ENCODE data around the gene SPATA32. TPM values are rescaled to one million over a fixed set of nuclear protein-coding genes. Genes with fewer than 3 reads are reported as not detected.
A peak's percentile ranks its signal among the peaks of the same experiment; 100 is the strongest.

The SPATA32 gene
- total RNA-seq, 1 experiment from 2014 or later: 0.15 TPM

DNA sequence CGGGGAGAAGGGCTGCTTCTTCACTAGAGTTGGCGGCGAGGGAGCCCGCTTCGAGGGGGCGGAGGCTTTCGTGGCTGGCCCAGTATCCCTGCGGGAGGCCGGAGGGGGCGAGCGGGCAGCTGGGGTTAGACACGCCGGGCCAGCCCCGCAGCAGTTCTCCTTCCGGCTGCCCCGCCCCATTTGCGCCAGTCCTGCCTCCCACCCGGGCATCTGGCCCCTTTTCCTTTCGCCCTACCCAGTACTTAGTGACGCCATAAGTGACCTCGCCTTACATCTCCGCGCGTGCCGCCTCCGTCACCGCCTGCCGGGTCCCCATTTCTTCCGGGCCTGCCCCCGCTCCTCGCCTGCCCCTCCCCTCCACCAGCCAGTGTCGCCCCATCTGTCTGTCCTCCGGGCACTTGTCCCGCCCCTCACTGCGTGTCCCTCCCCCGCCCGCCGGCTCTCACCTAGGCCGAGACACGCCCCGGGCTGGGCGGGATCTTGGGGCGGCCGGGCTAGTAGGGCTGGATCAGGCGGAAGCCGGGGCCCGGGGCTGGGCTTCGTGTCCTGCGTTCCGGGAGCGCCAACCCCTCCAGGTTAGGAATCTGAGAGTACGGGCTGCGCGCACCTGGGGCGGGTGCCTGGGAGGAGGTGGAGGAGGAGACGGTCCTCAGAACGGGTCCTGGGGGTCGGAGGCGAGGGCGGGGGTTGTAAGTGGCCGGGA lies 14.3 kb downstream of the SPATA32 start:
- H3K4me3 ChIP-seq (replicated peaks in 1 of 2; ENCODE audit: low read depth in 1 of 2, low read length in 2 of 2): peak overlapping the region; percentile 82 to 95
- no peaks in the 10 kb centered on the region for H3K27me3 ChIP-seq (ENCODE audit: insufficient read depth, low read length)
- H3K9me3 ChIP-seq (ENCODE audit: control insufficient read depth in 1 of 2, insufficient read depth in 1 of 2, low read depth in 1 of 2, low read length in 2 of 2): no peaks in the 10 kb centered on the region
- intact Hi-C loops (cut with micrococcal nuclease): loop anchor here (1.0 kb wide), 1 partner anchor 16 kb away; no protein-coding TSS in a partner anchor
- H3K9me2 ChIP-seq (ENCODE audit: insufficient read depth): no peaks in the 10 kb centered on the region
- H3K4me2 ChIP-seq (ENCODE audit: low read length): peak overlapping the region; percentile 99
- POLR2A ChIA-PET: interaction anchor here (1.0 kb wide), 1 partner anchor 177 kb away, joined by 3 read pairs; no protein-coding TSS in a partner anchor
- peak overlapping the region; percentile 94 for H3K27ac ChIP-seq (ENCODE audit: low read depth, low read length)
- peak overlapping the region; percentile 92 for H3K9ac ChIP-seq (ENCODE audit: low read length)
- H2AFZ ChIP-seq (ENCODE audit: low read depth, low read length, poor library complexity, severe bottlenecking): peak overlapping the region; percentile 77
- DNase-seq (ENCODE audit: low read depth, low spot score) (peak; percentile 91), ATAC-seq (peak; percentile 93)
- CTCF ChIA-PET: interaction anchor here (0.9 to 3.2 kb wide), 10 partner anchors 9 to 178 kb away, joined by 3 to 12 read pairs (median 4); partner anchors contain the start of gene ACBD4
- peaks cover 0 to 4% of the 10 kb centered on the region in 2 experiments; a peak in 2 of 4 replicates for H3K36me3 ChIP-seq (ENCODE audit: control insufficient read depth in 1 of 2, insufficient read depth in 2 of 2, low read length in 2 of 2)
- no TSS peak for BruUV-seq (replicated peaks)
- H3K4me1 ChIP-seq (ENCODE audit: control insufficient read depth in 1 of 2, insufficient read depth in 2 of 2, low read length in 2 of 2): peaks cover 11 to 19% of the 10 kb centered on the region in 2 experiments; a peak in 3 of 4 replicates
- no peaks in the 10 kb centered on the region for H4K20me1 ChIP-seq (ENCODE audit: insufficient read depth)
- TF ChIP-seq, protein P1, sequence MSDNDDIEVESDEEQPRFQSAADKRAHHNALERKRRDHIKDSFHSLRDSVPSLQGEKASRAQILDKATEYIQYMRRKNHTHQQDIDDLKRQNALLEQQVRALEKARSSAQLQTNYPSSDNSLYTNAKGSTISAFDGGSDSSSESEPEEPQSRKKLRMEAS (IDR thresholded peaks at IDR 0.05): peak; percentile 81; the same call in 1 of the 2 replicates
- TF ChIP-seq SIN3A (IDR thresholded peaks at IDR 0.05; ENCODE audit: low read depth) (peak; percentile 61), EGR1 (IDR thresholded peaks at IDR 0.05; ENCODE audit: low read depth) (peak; percentile 74), POLR2A (IDR thresholded peaks at IDR 0.05; ENCODE audit: borderline replicate concordance, extremely low read depth, insufficient read depth, insufficient read length) (no peak), EZH2 (IDR thresholded peaks at IDR 0.05) (no peak), YY1 (IDR thresholded peaks at IDR 0.05; ENCODE audit: extremely low read depth, insufficient replicate concordance, low read depth, low read length) (no peak), TCF7L2 (IDR thresholded peaks at IDR 0.05; ENCODE audit: borderline replicate concordance, extremely low read depth, insufficient read depth, insufficient read length) (peak; percentile 69), SRF (IDR thresholded peaks at IDR 0.05; ENCODE audit: low read depth) (no peak), ZFX (IDR thresholded peaks at IDR 0.05) (no peak), EZH2phosphoT487 (IDR thresholded peaks at IDR 0.05; ENCODE audit: borderline replicate concordance) (no peak), POLR2AphosphoS5 (IDR thresholded peaks at IDR 0.05; ENCODE audit: low read depth, low read length) (peak; percentile 75; the same call in 1 of the 2 replicates), ELF1 (IDR thresholded peaks at IDR 0.05; ENCODE audit: borderline replicate concordance, low read depth) (no peak; the same call in 1 of the 2 replicates), FOSL1 (IDR thresholded peaks at IDR 0.05; ENCODE audit: low read depth) (no peak), ZNF274 (IDR thresholded peaks at IDR 0.05; ENCODE audit: low read depth, low read length) (no peak), SP1 (IDR thresholded peaks at IDR 0.05; ENCODE audit: low read depth) (peak; percentile 66), CEBPB (IDR thresholded peaks at IDR 0.05; ENCODE audit: low read depth) (no peak), CBX3 (IDR thresholded peaks at IDR 0.05; ENCODE audit: low read depth) (no peak)
- TF ChIP-seq, protein P2, sequence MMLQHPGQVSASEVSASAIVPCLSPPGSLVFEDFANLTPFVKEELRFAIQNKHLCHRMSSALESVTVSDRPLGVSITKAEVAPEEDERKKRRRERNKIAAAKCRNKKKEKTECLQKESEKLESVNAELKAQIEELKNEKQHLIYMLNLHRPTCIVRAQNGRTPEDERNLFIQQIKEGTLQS (IDR thresholded peaks at IDR 0.05): no peak
- TF ChIP-seq, protein P3, sequence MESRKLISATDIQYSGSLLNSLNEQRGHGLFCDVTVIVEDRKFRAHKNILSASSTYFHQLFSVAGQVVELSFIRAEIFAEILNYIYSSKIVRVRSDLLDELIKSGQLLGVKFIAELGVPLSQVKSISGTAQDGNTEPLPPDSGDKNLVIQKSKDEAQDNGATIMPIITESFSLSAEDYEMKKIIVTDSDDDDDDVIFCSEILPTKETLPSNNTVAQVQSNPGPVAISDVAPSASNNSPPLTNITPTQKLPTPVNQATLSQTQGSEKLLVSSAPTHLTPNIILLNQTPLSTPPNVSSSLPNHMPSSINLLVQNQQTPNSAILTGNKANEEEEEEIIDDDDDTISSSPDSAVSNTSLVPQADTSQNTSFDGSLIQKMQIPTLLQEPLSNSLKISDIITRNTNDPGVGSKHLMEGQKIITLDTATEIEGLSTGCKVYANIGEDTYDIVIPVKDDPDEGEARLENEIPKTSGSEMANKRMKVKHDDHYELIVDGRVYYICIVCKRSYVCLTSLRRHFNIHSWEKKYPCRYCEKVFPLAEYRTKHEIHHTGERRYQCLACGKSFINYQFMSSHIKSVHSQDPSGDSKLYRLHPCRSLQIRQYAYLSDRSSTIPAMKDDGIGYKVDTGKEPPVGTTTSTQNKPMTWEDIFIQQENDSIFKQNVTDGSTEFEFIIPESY (IDR thresholded peaks at IDR 0.05; ENCODE audit: extremely low read depth, insufficient replicate concordance, low read length): no peak
- TF ChIP-seq, protein P4, sequence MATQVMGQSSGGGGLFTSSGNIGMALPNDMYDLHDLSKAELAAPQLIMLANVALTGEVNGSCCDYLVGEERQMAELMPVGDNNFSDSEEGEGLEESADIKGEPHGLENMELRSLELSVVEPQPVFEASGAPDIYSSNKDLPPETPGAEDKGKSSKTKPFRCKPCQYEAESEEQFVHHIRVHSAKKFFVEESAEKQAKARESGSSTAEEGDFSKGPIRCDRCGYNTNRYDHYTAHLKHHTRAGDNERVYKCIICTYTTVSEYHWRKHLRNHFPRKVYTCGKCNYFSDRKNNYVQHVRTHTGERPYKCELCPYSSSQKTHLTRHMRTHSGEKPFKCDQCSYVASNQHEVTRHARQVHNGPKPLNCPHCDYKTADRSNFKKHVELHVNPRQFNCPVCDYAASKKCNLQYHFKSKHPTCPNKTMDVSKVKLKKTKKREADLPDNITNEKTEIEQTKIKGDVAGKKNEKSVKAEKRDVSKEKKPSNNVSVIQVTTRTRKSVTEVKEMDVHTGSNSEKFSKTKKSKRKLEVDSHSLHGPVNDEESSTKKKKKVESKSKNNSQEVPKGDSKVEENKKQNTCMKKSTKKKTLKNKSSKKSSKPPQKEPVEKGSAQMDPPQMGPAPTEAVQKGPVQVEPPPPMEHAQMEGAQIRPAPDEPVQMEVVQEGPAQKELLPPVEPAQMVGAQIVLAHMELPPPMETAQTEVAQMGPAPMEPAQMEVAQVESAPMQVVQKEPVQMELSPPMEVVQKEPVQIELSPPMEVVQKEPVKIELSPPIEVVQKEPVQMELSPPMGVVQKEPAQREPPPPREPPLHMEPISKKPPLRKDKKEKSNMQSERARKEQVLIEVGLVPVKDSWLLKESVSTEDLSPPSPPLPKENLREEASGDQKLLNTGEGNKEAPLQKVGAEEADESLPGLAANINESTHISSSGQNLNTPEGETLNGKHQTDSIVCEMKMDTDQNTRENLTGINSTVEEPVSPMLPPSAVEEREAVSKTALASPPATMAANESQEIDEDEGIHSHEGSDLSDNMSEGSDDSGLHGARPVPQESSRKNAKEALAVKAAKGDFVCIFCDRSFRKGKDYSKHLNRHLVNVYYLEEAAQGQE (IDR thresholded peaks at IDR 0.05; ENCODE audit: low read depth): no peak
- RAD21 ChIA-PET (ENCODE audit: low non-redundant PET in 1 of 2, low total read pairs in 2 of 2, uncharacterized antibody in 2 of 2, unreplicated experiment in 2 of 2): interaction anchor here in 1 of 2 experiments (1.2 kb wide), 1 partner anchor 28 kb away, joined by 4 read pairs; no protein-coding TSS in a partner anchor
- H3K79me2 ChIP-seq (ENCODE audit: insufficient read depth, low read length): peaks cover 9% of the 10 kb centered on the region; the same call in 1 of the 2 replicates

Data from HCT116 (cell line).